ENCODE measurements around the gene LAMA5.

The LAMA5 gene

DNA sequence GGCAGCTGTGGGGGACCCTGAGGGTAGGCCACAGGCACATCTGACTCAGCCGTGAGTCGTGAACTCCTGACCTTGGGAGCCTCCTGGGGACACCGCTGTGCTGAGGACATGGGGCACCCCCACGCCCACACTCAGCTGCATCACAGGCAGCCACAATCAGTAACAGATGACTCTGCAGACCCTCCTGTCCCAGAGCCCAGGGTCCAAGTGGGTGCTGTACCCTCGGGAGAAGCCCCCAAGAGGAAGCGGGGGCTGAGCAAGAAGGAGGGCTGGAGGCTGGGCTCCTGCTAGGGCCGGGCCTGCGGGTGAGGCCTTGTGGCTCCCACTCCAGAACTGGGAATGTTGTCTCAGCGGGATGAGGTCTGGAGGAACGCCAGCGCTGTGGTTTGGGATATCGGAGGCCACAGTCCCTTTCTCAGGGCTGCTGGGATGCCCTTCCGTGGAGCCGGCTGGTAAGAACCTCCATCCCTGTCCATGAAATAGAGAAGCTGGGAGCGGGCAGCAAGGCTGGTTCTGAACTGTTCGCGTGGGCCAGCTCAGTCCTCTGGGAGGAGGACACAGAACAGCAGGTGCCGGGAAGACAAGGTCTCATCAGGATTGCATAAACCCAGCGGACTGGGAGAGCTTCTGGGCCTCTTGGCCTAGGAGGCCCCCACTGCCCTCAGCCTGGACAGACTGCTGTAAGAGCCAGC, 3.1 kb upstream of the LAMA5 start:
- no peak for DNase-seq

DNA sequence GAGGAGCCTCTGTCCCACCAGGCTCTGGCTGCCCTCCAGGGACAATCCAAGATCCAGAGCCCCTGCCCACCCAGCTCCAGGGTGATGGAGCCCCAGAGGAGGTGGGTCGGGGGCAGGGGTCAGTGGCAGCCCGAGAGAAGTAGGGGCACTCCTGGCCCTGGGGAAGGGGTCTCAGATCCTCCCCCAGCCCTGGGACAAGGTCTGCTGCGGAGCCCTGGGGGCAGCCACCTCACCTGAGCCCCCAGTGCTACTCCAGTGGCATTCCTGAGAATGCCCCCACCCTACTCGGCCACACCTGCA, 2.7 kb upstream of the LAMA5 start:
- no peak for DNase-seq

DNA sequence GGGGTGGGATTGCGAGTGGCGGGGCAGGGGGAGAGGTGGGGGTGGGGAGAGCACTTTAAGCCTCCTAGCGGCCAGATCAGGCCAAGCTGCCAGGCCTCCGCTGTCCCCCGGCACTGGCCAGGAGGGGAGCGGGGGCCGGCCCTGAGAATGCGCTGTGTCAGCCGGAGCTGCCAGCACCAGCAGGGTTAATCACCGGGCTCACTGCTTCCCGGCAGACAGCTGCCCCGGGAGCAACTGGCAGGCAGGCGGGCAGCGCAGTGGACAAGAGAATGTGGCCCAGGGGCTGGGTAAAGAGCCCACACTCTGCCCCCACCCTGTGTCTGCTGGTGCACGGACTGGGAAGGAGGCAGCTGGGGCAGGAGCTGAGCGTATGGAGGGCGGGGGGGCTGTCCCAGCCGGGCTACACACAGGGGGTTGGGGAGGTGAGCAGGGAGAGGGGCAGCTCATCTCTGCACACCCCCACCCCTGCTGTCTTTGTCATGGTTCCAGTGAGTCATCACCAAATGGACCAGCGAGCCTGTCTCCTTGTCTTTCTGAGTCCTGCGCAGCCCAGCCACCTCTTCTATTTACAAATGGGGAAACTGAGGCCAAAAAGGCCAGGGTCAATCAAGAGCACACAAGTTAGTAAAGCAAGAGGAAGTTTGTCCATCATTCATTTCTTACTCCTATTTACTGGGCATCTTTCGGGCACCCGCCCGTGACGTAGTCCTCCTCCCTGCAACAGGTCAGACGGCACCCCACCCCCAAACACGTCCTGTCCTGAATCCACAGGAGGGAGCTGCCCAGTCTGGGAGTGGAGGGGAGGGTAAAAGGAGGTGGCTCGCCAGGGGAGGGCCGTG, 2.1 kb upstream of the LAMA5 start:
- DNase-seq: no peak

DNA sequence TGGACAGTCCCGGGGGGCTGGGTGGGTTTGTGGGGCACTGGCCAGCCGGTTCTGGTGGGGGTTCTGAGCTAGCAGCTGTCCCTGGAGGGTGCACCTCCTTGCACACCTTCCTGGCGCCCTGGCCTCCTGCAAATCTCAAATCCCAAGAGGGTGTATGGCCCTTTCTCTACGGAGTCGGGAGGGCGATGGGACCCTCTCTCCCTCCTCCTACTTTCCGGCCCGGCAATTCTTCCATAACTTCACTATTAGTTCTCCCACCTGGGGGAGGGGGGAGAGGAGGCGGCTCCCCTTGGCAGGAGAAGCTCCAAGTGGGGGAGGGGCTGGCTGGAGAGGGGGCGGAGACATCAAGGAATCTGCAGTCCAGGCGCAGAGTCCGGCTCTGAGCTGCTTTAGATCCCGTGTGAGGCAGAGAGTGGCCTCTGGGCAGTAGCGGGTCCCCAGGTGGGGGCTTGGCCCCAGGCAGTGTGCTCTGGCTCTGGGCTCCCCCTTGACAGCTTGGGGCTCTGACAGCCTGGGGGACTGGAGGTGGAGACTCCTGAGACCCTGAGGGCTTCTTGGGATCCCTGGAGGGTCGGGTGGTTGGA, 1.4 kb upstream of the LAMA5 start:
- DNase-seq: no peak

DNA sequence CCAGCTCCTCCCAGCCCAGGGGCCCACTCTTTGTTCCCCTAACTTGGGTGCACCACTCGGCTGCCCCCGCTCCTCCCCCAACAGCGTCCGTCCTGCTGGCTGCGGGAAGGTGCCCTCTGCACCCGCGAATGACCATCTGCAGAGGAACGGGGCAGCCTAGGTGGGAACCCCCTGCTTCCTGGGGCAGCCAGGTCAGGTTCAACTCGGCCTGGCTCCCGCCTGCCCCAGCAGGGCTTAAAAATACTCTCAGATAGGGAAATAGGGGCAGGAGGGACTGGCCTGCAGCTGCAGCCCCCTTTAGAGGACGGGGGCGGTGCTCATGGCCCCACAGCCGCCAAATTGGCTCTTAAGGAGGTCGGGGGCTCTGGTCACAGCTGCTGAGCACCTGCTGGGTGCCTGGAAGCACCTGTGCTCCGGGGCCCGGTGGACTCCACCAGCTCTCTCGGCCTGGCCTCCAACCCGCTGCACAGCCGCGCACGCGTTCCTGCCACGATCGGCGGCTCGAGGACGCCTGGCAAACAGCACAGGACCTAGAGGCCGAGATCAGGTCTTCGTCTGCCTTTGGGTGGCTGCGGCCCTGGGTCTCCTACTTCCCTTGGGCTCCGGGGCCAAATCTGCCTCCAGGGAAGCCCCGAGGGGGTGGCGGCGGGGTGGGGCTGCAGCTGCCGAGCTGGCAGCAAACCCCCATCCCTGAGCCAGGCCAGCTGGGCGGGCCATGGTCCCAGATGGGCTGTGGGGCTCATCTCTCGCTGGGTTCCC, 700 bp upstream of the LAMA5 start:
- no peak for DNase-seq

DNA sequence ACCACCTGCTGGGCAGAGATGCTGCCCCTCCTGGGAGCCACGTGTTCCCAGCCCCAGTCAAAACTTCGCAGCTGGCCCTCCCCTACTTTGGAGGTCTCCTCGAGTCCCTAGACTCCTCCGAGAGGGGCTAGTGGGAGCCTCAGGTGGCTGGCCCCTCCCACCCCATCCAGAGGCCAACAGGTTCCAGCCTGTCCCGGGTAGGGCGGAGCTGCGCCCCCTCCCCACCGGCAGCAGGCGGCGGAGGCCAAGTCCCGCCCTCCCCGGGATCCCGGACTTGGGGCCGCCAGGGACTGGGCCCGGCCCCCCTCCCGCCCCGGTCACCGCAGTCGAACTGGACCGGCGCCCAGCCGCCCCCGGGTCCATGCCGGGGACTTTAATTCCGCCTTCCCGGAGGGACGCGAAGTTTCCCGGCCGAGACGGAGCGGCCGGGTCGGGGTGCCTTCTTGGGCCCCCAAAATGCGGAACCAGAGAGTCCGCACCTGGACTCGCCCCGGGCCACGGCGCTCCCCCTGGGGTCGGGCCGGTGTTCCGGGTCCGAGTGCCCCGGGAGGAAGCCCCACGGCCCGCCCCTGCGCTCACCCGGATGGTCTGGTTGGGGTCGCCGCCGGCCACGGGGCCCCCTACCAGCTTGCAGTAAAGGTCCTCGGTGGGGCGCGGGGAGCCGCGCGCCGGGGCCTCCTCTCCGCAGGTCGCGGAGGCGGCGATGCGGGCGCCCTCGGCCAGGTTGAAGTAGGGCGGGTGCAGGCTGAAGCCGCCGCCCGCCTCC, 559 bp downstream of the LAMA5 start:
- DNase-seq: no peak

DNA sequence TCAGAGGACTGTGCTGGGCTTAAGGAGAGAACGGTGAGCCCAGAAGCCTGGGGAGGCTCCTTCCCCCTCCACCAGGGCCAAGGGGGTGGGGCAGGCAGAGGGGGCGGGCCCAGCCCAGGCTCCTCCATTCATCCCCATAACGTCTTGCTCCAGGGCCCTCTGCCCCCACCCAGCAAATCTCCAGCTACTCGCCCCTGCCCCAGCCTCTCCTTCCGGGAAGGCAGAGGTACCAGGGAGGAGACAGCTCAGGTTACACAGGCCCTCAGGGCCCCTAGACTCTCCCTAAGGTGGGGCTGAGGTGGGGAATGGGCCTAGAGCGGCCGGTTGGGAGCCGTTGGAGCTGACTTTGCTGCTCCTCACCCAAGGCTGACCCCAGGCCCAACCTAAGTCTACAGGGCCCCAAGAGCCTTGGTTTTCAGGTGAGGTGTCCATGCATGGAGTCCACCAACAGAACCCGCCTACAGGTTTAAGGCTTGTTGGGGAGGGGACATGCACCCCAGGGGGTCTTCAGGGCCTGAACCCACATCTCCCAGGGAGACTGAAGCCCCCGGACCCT, 1.2 kb downstream of the LAMA5 start:
- DNase-seq: no peak

DNA sequence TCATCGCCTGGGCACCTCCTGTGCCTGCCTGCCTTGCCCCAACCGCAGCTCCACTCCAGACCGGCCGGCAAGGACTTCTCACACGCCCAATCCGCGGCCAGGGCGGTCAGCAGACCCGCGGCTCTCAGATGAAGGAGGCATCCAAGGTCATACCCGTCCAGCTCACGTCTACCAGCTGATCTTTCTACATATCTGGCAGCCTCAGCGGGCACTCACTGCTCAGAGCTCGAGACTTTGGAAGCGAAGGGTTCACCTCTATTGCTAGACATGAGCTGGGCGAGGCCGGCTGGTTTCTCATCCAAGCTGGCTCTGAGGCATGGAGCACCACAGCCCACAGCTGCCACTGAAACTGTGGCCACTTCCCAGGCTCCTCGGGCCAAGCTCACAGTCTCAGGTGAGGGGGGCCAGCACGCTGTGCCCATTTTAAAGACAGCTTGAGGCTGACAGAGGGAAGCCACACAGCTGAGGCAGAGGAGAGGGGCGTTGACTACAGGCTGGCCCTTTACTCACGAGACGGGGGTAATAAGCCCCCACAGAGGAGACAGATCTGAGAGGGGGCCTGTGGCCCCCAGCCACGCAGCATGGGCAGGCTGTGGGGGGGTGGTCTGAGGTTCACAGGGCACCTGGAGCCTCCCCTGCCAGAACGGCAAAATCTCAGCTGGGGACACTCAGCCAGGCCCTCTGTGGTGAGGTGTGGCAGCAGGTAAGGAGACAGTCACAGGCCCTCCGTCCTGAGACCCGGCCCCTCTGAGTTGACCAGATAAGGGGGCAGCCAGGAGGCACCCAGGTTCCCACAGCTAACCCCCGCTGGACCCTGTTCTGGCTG, 2.0 kb downstream of the LAMA5 start:
- DNase-seq: no peak

DNA sequence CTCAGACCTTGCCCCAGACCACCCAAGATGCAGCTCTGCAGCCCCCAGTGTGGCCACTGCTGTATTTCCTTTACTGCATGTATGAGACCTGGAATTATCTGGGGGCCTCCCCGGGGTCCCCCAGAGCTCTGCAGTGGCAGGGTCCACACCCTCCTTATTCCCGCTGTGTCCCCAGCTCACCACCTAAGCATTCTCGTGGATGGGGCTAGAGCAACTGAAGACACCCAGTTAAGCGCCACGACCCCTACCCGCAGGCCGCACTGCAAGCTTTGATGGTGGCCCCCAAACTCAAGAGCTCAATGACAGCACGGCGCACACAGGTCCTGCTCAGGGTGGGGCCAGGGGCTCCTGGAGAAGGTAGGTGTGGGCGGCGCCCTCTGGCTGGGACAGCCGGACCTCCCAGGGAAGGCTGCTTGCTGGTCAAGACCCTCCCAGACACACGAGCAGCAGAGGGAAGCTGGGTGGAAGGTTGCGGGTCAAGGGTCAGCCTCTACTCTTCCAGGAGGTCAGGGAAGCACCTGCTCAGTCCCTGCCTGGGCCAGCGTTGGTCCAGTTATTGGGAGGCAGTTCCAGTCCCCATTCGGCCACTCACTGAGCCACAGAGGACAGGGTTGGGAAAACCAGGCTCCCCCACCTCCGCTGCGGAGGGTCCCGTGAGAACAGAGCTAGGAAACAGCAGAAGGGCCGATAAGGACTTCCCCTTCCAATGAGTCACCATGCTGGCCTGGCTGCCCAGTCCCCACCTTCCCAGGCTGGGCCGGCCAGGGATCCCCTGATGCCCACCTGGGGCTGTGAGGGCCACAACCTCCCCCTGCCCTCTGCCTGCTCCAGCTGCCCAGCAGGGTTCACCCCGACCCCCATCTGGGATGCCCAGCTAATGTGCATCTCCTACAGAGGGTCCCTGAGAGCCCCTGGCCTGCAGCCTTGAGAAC, 2.9 kb downstream of the LAMA5 start:
- no peak for DNase-seq

DNA sequence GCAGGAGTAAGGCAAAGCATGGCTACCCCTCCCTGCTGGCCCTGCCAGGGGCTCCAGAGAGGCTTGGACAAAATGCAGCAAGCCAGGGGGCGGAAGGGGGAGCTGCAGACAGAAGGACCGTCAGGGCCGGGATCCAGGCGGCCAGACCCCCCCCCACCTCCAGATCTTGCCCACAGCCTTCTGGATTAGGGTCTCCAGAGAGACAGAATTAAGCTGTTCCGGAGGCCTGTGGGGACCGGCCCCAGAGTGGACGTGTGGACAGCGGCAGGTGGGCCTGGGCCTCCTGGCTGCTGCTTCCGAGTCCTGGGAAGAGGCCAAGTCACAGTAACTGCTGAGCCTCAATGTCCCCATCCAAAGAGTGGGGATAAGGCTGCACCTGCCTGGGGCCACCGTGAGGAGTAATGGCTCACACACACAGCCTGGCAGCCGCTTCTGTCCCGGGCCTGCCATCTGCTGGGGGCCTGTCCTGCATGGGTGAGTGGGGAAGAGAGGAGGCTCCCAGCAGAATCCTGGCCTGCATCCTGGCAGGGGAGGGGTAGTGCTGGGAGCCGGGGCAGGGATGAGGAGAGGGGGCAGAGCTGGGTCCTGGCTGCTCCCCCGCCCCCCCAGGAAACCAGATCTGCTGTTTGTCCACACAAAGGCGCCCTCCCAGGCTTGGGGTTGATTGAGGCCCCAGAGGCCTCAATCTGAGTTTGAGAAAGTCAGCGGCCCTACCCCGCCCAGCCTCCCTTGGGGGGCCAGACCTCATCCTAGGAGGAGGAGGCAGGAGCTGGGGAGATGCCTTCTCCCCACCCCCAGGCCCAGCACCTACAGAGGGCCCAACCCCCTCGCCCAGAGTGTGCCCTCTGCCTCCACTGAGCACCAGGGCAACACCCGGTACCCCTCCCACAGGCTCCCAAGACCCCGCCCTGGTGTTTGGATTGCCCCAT, 3.9 kb downstream of the LAMA5 start:
- DNase-seq: no peak

DNA sequence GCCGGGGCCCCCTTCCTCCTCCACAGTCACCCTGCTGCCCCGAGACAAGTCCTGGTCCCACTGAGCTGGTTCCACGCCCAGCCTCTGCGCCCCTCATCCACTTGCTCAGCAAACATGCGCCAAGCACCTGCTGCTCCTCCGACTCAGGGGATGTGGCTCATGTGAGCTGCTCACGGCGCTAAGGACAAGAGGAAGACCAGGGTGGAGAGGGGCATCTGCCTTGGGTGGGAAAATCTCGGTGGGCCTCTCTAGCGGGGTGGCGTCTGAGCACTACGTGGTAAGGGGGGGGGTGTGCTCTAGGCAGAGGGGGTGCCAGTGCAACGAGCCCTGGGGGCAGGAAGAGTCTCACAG, 4.5 kb downstream of the LAMA5 start:
- DNase-seq: no peak

DNA sequence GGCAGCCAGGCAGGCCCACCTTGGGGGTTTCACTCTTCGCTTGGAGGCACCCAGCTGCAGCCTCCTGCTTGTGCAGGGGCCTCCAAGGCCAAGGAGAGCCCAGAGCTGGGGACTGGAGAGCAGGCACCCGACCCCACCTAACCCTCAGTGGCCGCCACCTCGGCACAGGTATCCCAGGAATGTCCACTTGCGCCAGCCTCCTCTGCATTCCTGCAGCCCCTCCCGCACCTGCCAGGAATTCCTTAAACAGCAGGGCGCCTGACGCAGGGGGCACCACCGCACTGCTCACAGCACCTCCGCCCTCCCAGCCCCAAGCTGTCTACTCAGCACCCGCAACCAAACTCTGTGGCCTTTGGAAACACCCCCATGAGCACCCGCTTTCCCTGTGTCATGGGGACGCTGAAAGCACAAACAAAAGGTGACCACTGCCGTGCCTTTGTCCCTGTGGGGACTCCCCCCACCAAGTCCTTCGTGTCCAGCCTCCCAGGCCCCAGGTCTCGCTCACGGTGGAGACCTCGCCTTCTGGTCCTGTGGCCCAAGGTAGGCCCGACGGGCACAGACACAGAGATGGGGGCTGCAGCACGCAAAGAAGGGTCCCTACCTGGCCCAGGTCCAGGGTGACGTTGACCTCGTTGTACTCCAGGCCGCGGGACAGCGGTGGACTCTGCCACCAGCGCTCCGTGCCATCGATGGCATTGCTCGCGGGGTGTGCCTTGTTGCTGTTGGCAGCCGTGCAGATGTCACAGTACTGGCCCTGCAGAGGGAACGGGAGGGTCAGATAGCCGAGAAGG, 5.1 kb downstream of the LAMA5 start:
- no peak for DNase-seq

DNA sequence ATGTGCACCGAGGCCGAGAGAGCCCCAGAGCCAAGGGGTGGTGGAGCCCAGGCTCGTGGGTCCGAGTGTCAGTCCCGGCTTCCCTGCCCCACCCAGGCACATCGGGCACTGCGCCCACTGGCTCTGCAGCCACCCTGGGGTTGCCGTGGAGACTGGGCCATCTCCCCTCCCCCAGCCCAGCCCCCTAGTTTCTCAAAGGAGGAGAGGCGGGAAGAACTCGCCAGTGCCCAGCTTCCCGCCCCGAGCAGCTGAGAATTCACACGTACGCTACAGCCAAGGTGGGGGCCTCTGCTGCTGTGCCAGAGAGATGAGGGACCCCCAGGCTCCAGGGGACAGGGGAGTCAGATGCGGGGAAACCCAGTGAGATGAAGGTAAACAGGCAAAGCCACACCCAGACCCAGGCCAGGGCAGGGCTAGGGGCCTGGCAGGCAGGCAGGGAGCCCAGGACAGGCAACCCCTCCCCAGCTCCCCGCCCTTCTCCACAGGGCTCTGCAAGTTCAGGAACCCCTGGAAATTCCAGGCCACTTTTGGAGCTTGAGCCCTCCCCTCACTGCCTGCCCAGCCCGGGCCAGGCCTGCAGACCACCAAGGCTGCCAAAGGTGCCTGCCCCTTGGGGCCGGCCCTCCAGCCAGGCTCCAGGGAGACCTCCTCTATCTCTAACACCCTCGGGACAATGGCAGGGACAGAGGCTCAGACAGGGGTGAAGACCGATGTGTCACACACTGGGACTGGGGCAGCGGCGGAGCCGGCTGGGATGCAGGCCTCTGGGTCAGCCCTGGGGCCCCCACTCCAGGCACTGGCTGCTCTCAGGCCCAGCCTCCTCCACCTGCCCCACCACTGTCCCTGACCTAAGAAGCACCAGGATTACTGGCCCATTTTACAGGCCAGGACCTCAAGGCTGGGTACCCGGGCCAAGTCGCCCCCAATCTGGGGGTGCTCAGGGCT, 6.0 kb downstream of the LAMA5 start:
- DNase-seq: no peak

DNA sequence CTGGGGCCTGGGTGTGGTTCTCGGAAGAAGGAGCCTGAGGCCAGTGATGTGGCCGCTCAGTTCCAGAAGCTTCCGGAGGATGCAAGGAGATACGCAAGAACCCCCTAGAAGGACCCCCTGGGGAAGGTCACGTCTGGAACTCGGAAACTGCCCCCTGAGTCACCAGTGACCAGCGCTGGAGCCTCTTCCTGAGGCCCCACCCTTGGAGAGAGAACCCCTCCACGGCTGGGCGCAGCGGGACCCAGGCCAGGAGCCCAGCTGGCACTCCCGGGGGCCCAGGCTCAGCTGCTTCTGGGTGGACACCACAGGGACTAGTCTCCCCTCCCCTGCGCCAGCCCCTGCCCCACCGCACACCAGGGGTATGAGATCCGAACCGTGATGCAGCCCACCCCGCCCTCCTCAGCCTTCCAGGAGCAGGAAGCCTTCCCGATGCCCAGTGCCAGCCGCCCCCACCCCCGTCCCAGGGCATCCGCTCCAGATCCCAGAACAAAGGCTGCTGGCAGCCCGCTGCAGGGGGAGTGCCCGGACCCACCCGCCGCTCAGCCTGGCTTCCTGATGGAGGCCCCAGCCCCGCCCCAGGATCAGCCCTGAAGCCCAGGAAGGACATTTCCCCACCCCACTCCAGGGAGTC, 7.5 kb downstream of the LAMA5 start:
- no peak for DNase-seq

DNA sequence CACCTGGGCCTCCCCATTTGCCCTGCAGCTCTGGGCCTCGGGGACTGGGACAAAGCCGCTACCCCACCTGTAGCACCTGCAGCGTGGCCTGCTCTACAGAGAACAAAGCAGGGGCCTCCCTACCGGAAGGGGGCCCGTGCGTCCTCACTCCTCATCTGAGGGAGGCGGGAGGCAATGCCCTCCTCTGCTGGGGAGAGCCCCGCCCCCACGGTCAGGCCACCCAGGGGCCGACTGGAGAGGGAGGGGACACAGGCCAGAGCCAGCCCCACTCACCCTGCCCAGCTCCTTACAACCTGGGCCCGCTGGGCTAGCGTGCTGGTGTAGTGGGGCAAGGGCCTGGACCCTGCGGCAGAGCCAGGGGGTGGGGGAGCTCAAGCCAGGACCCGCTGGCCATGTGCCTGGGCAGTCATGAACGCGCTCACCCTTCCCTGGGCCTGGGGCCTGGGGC, 8.0 kb downstream of the LAMA5 start:
- no peak for DNase-seq

DNA sequence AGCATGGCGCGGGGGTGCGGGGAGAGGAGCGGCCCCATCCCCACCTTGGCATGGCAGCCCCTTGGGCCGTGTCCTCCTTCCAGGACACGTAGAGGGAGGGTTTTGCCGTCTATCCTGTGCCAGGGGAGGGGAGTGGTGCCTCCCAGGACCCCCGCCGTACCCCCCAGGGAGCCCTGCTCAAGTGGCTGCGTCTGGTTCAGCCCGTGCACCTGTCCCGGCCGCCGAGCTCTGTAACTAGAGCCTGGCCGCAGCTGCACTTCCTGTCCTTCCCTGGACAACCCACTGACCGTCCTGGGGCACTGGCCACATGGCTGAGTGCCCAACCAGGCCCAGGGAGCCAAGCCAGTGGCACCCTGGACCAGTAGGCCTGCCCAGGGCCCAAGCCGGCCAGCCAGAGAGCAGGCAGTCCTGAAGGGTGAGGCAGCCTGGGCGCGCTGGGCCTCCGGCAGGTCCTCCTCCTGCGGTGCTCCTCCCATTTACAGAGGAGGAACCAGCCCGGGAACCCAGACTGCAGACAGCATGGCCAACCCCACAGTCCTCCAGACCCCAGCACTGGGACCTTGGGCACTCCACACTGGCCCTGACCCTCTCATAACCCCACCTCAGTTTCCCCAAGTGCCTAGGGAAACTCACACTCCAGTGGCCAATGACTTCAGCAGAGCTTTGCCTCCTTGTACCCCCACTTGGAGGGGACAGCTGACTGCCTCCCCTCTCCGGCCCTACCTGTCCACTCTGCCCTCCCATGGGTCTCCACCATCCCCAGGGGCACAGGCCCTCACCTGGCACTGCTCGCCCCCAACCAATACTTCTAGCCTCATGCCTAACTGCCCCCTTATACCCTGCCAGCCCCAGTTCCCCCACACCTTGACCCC, 8.7 kb downstream of the LAMA5 start:
- DNase-seq: no peak

Measured in NK-92 treated with Interleukin-12 subunit alpha and Interleukin-12 subunit beta, amount 100 ng/mL, for 24 hours (cell line).